Measurements from ENCODE around the gene DCHS1. TPM values are rescaled to one million over a fixed set of nuclear protein-coding genes. Genes with fewer than 3 reads are reported as not detected.

The DCHS1 gene
- total and polyA plus RNA-seq, 2 of the 13 experiments (the other 11 are each of a cell fraction or from before 2014, with no cell fraction given), result under 0.01 to 0.03 TPM

DNA sequence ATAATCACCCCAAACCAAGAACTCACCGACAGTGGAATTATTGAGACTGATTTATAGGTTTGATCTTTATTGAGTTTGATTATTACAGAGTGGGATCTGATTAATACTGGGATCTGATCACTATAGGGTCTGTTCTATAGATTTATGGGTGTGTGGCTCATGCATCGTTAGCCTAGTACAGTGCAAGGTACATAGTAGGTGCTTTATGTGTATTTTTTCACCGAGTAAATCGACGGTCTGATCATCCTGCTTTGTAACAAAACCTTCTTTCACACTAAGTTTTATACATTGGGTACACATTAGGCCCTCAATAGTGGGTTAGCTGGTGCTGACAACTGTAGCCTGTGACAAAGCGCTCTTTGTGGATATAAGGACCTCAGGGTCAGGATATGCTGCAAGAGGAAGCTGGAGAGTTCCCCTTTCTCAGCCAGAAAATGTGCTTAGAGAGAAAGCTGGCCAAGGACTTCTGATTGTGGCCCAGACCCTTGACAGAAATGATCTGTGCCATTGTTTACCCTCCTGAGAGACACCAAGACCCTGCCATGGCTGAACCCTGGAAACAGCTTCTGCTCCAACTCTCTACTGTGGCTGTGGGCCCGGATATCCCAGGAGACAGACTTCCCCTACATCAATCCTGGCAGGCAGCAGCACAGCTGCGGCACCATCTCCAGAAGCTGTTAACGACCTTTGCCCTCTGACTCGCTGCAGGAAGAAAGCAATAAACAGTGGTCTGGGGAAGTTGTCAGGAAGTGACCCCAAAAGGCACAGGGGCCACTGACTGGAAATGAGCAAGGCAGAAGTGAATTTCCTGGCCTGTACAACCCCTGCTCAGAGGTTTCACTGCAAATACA, 20.3 kb downstream of the DCHS1 start (continued):
- TF ChIP-seq, protein P1, sequence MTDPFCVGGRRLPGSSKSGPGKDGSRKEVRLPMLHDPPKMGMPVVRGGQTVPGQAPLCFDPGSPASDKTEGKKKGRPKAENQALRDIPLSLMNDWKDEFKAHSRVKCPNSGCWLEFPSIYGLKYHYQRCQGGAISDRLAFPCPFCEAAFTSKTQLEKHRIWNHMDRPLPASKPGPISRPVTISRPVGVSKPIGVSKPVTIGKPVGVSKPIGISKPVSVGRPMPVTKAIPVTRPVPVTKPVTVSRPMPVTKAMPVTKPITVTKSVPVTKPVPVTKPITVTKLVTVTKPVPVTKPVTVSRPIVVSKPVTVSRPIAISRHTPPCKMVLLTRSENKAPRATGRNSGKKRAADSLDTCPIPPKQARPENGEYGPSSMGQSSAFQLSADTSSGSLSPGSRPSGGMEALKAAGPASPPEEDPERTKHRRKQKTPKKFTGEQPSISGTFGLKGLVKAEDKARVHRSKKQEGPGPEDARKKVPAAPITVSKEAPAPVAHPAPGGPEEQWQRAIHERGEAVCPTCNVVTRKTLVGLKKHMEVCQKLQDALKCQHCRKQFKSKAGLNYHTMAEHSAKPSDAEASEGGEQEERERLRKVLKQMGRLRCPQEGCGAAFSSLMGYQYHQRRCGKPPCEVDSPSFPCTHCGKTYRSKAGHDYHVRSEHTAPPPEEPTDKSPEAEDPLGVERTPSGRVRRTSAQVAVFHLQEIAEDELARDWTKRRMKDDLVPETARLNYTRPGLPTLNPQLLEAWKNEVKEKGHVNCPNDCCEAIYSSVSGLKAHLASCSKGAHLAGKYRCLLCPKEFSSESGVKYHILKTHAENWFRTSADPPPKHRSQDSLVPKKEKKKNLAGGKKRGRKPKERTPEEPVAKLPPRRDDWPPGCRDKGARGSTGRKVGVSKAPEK (CRISPR knock-in tag; IDR thresholded peaks at IDR 0.05; ENCODE audit: borderline replicate concordance), result no peak
- TF ChIP-seq KDM3A (CRISPR knock-in tag; IDR thresholded peaks at IDR 0.05; ENCODE audit: low read depth) (no peak), SALL2 (CRISPR knock-in tag; IDR thresholded peaks at IDR 0.05) (no peak), SMAD9 (CRISPR knock-in tag; IDR thresholded peaks at IDR 0.05) (no peak), EHMT2 (IDR thresholded peaks at IDR 0.05; ENCODE audit: borderline replicate concordance, low read depth, low read length) (no peak), RARA (CRISPR knock-in tag; IDR thresholded peaks at IDR 0.05) (peak; percentile 56), GLI4 (CRISPR knock-in tag; IDR thresholded peaks at IDR 0.05; ENCODE audit: borderline replicate concordance) (no peak), SATB2 (CRISPR knock-in tag; IDR thresholded peaks at IDR 0.05) (no peak), GTF3A (CRISPR knock-in tag; conservative IDR thresholded peaks at IDR 0.05) (no peak), TBX2 (CRISPR knock-in tag; IDR thresholded peaks at IDR 0.05; ENCODE audit: borderline replicate concordance) (peak; percentile 18; the same call in 1 of the 2 replicates), ZNF432 (CRISPR knock-in tag; IDR thresholded peaks at IDR 0.05; ENCODE audit: borderline replicate concordance) (no peak), TCF7L2 (IDR thresholded peaks at IDR 0.05; ENCODE audit: low read depth, low read length) (no peak), ZNF652 (CRISPR knock-in tag; IDR thresholded peaks at IDR 0.05; ENCODE audit: borderline replicate concordance, low read depth) (no peak), FOSL2 (CRISPR knock-in tag; IDR thresholded peaks at IDR 0.05) (peak; percentile 57), ZNF761 (CRISPR knock-in tag; conservative IDR thresholded peaks at IDR 0.05) (no peak), MIER2 (CRISPR knock-in tag; IDR thresholded peaks at IDR 0.05) (no peak)
- TF ChIP-seq, protein P2, sequence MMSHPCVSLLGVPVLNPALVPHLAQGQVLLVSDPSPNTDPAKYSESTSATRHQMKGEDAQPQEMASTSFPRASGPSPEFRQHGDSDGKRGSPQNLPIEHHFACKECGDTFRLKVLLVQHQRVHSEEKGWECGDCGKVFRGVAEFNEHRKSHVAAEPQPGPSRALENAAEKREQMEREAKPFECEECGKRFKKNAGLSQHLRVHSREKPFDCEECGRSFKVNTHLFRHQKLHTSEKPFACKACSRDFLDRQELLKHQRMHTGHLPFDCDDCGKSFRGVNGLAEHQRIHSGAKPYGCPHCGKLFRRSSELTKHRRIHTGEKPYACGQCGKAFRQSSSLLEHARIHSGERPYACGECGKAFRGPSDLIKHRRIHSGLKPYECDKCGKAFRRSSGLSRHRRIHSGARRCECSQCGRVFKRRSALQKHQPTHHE (CRISPR knock-in tag; IDR thresholded peaks at IDR 0.05; ENCODE audit: borderline replicate concordance), result no peak
- TF ChIP-seq, protein P3, sequence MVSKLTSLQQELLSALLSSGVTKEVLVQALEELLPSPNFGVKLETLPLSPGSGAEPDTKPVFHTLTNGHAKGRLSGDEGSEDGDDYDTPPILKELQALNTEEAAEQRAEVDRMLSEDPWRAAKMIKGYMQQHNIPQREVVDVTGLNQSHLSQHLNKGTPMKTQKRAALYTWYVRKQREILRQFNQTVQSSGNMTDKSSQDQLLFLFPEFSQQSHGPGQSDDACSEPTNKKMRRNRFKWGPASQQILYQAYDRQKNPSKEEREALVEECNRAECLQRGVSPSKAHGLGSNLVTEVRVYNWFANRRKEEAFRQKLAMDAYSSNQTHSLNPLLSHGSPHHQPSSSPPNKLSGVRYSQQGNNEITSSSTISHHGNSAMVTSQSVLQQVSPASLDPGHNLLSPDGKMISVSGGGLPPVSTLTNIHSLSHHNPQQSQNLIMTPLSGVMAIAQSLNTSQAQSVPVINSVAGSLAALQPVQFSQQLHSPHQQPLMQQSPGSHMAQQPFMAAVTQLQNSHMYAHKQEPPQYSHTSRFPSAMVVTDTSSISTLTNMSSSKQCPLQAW (CRISPR knock-in tag; IDR thresholded peaks at IDR 0.05), result no peak
- TF ChIP-seq, protein P4, sequence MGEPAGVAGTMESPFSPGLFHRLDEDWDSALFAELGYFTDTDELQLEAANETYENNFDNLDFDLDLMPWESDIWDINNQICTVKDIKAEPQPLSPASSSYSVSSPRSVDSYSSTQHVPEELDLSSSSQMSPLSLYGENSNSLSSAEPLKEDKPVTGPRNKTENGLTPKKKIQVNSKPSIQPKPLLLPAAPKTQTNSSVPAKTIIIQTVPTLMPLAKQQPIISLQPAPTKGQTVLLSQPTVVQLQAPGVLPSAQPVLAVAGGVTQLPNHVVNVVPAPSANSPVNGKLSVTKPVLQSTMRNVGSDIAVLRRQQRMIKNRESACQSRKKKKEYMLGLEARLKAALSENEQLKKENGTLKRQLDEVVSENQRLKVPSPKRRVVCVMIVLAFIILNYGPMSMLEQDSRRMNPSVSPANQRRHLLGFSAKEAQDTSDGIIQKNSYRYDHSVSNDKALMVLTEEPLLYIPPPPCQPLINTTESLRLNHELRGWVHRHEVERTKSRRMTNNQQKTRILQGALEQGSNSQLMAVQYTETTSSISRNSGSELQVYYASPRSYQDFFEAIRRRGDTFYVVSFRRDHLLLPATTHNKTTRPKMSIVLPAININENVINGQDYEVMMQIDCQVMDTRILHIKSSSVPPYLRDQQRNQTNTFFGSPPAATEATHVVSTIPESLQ (CRISPR knock-in tag; conservative IDR thresholded peaks at IDR 0.05), result no peak
- TF ChIP-seq, protein P5, sequence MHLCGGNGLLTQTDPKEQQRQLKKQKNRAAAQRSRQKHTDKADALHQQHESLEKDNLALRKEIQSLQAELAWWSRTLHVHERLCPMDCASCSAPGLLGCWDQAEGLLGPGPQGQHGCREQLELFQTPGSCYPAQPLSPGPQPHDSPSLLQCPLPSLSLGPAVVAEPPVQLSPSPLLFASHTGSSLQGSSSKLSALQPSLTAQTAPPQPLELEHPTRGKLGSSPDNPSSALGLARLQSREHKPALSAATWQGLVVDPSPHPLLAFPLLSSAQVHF (CRISPR knock-in tag; IDR thresholded peaks at IDR 0.05), result no peak
